Progenitor cell of endocrine pancreas (in vitro differentiated cells): Measurements from ENCODE around the gene PTPN9. TPM values are rescaled to one million over a fixed set of nuclear protein-coding genes. Genes with fewer than 3 reads are reported as not detected.
"Not testable (repeated sequence)": the region's sequence is repeated elsewhere in the genome, so short reads cannot be mapped to it uniquely, and the experiment has no call there.

Source experiments
- DNase-seq: peaks from one replicate; pipeline ENCODE4 v3.0.0; 2021; ENCODE audit warnings: low spot score; ENCODE audit not compliant: unreplicated experiment
- H3K27ac Mint-ChIP-seq: 2 replicates; pipeline ENCODE4 v1.8.0; 2021; ENCODE audit warnings: mild to moderate bottlenecking, moderate library complexity, mixed read lengths
- H3K27me3 Mint-ChIP-seq: 2 replicates; pipeline ENCODE4 v1.8.0; 2021; ENCODE audit warnings: mixed read lengths
- H3K36me3 Mint-ChIP-seq: 2 replicates; pipeline ENCODE4 v1.8.0; 2022; ENCODE audit warnings: mixed read lengths; ENCODE audit not compliant: insufficient read depth
- H3K4me1 Mint-ChIP-seq: 2 replicates; pipeline ENCODE4 v1.8.0; 2021; ENCODE audit warnings: low read depth, mixed read lengths
- H3K4me3 Mint-ChIP-seq: 2 replicates; pipeline ENCODE4 v1.8.0; 2021; ENCODE audit warnings: low read depth, mild to moderate bottlenecking, moderate library complexity, mixed read lengths
- H3K9me3 Mint-ChIP-seq: 2 replicates; pipeline ENCODE4 v1.8.0; 2021; ENCODE audit warnings: low read depth, mixed read lengths
- total RNA-seq: library from RNA; stranded (reverse); gene quantifications from 2 replicates; pipeline ENCODE4 v1.2.1, GENCODE V29; 2021
- TF ChIP-seq, protein P1 (sequence below): fragments of 200-600 bp; sonication (generic); IDR thresholded peaks from one replicate; pipeline ENCODE4 v1.5.0; 2021; ENCODE audit warnings: antibody characterized with exemption, mild to moderate bottlenecking; ENCODE audit not compliant: unreplicated experiment

The PTPN9 gene
- total RNA-seq, 1 donor from 2014 or later: 37.1 TPM

DNA sequence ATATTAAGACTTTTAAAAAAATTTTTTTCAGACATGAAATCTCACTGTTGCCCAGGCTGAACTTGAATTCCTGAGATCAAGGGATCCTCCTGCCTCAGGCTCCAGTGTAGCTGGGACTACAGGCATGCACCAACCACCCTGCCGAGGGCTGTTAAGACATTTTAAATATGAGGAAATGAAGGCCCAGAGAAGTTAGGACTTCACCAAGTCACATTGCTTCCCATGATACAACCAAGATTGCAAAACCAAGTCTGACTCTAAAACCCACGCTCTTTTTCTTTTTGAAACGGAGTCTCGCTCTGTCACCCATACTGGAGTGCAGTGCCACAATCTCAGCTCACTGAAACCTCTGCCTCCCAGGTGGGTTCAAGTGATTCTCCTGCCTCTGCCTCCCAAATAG, 28.0 kb downstream of the PTPN9 start:
- H3K4me1 Mint-ChIP-seq: peaks cover 4% of the 10 kb centered on the region
- H3K27ac Mint-ChIP-seq: no peak overlapping the region
- no peak for DNase-seq
- no peaks in the 10 kb centered on the region for H3K9me3 Mint-ChIP-seq
- no peak overlapping the region for H3K4me3 Mint-ChIP-seq
- no peaks in the 10 kb centered on the region for H3K27me3 Mint-ChIP-seq
- TF ChIP-seq, protein P1, sequence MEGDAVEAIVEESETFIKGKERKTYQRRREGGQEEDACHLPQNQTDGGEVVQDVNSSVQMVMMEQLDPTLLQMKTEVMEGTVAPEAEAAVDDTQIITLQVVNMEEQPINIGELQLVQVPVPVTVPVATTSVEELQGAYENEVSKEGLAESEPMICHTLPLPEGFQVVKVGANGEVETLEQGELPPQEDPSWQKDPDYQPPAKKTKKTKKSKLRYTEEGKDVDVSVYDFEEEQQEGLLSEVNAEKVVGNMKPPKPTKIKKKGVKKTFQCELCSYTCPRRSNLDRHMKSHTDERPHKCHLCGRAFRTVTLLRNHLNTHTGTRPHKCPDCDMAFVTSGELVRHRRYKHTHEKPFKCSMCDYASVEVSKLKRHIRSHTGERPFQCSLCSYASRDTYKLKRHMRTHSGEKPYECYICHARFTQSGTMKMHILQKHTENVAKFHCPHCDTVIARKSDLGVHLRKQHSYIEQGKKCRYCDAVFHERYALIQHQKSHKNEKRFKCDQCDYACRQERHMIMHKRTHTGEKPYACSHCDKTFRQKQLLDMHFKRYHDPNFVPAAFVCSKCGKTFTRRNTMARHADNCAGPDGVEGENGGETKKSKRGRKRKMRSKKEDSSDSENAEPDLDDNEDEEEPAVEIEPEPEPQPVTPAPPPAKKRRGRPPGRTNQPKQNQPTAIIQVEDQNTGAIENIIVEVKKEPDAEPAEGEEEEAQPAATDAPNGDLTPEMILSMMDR: no peak
- no peaks in the 10 kb centered on the region for H3K36me3 Mint-ChIP-seq

DNA sequence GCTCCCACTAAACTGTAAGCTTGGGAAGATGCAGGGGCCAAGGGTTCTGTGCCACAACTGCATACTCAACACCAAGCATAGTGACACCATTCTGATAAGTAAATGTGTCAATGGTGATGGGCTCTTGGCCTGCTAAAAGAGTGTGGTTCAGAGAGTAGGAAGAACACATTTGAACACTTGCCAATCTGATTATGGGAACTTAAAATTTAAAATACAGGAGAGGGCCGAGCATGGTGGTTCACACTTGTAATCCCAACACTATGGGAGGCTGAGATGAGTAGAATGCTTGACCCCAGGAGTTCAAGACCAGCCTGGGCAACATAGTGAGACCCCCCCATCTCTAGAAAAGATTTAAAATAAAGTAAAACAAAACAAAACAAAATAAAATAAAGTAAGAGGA, 34.1 kb downstream of the PTPN9 start:
- Mint-ChIP-seq H3K4me3 (no peak overlapping the region), H3K4me1 (peaks cover 14% of the 10 kb centered on the region), H3K9me3 (no peaks in the 10 kb centered on the region), H3K36me3 (peaks cover 4% of the 10 kb centered on the region), H3K27ac (no peak overlapping the region), H3K27me3 (no peaks in the 10 kb centered on the region)
- DNase-seq: no peak
- TF ChIP-seq, protein P1: no peak

DNA sequence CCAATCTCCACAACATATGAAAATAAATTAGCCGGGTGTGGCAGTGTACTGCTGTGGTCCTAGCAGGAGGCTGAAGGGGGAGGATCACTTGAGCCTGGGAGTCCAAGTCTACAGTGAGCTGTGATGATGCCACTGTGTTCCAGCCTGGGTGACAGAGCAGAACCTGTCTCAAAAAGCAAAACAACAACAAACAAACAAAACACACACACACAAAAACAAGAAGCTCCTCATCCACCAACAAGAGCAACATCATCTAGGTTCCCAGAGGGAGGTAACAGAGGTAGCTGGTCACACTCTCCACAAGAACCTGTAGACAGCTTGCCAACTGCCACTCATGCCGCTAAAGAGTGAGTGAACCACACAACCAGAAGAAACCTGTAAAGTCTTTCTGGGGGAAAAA, 34.8 kb downstream of the PTPN9 start:
- H3K27ac Mint-ChIP-seq: no peak overlapping the region
- H3K27me3 Mint-ChIP-seq: no peaks in the 10 kb centered on the region
- TF ChIP-seq, protein P1: no peak
- no peak overlapping the region for H3K4me3 Mint-ChIP-seq
- no peak for DNase-seq
- no peaks in the 10 kb centered on the region for H3K9me3 Mint-ChIP-seq
- peaks cover 14% of the 10 kb centered on the region for H3K4me1 Mint-ChIP-seq
- peaks cover 4% of the 10 kb centered on the region for H3K36me3 Mint-ChIP-seq

DNA sequence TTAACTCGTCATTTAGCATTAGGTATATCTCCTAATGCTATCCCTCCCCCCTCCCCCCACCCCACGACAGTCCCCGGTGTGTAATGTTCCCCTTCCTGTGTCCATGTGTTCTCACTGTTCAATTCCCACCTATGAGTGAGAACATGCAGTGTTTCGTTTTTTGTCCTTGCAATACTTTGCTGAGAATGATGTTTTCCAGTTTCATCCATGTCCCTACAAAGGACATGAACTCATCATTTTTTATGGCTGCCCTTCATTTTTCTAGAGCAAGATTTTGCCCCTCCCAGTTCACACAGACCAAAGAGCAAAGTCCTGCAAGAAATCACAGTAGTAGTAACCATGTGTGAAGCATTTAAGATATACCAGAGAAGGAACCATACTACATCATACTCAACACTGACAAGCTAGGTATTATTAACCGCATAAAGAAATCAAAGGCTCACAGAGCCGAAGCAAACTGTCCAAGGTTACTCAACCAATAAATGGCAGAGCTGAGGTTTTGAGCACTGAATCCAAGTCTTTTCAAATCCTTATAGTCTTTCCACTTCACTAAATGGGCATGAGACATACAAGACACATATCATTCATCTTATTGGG, 36.1 kb downstream of the PTPN9 start:
- DNase-seq, H3K9me3 Mint-ChIP-seq, H3K27ac Mint-ChIP-seq, H3K27me3 Mint-ChIP-seq, H3K4me3 Mint-ChIP-seq, H3K36me3 Mint-ChIP-seq: not testable (repeated sequence)
- peaks cover 14% of the 10 kb centered on the region for H3K4me1 Mint-ChIP-seq

DNA sequence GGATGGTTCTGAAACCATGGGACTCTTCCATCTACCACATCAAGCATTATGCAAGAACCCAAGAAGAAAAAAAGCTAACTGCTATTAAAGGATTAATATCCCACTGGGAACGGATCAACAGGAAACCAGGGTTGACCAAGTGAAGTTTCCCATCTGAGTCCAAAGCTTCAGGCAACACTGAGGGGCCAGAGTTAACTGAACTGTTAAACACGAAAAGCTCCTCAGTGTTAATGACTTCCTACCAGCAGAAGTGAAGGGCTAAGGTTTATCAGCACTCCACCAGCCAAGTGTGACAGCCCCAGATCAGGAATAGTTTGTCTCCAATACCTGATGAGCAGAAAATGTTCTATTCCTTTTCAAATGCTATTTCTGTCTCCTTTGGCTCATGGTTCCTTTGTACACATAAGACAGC, 36.7 kb downstream of the PTPN9 start:
- Mint-ChIP-seq H3K27ac (no peak overlapping the region), H3K36me3 (peaks cover 4% of the 10 kb centered on the region), H3K27me3 (no peaks in the 10 kb centered on the region), H3K4me1 (peaks cover 14% of the 10 kb centered on the region), H3K9me3 (no peaks in the 10 kb centered on the region), H3K4me3 (no peak overlapping the region)
- no peak for DNase-seq
- TF ChIP-seq, protein P1: no peak

DNA sequence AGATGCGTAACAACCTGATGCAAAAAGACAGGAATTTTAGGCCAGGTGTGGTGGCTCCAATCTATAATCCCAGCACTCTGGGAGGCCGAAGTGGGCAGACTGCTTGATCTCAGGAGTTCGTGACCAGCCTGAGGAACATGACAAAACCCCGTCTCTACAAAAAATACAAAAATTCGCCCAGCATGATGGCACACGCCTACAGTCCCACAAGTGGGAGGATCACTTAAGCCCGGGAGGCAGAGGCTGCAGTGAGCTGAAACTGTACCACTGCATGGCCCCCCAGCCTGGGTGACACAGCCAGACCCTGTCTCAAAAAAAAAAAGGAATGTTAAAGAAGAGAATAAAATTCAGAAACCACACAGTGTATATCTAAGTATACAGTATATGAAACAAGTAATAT, 40.7 kb downstream of the PTPN9 start:
- Mint-ChIP-seq H3K4me1 (peaks cover 28% of the 10 kb centered on the region), H3K27me3 (no peaks in the 10 kb centered on the region), H3K27ac (no peak overlapping the region), H3K36me3 (peaks cover 5% of the 10 kb centered on the region), H3K4me3 (no peak overlapping the region), H3K9me3 (no peaks in the 10 kb centered on the region)
- no peak for DNase-seq
- TF ChIP-seq, protein P1: no peak
